OCI-LY1 (cell line): ENCODE measurements around the gene DBI.

ENCODE experiments used
- CTCF ChIP-seq: fragments of 200-600 bp; sonication (generic), shearing (Covaris generic); IDR thresholded peaks from 2 replicates; pipeline ENCODE4 v1.5.1; 2017; ENCODE audit warnings: mild to moderate bottlenecking, antibody characterized with exemption, low read length, moderate library complexity, mixed read lengths
- EZH2 ChIP-seq: fragments of 200-600 bp; sonication (generic), shearing (Covaris generic); IDR thresholded peaks from 2 replicates; pipeline ENCODE4 v1.8.0; 2017; ENCODE audit warnings: borderline replicate concordance, mixed run types, mild to moderate bottlenecking, antibody characterized with exemption, low read length, moderate library complexity, mixed read lengths

DNA sequence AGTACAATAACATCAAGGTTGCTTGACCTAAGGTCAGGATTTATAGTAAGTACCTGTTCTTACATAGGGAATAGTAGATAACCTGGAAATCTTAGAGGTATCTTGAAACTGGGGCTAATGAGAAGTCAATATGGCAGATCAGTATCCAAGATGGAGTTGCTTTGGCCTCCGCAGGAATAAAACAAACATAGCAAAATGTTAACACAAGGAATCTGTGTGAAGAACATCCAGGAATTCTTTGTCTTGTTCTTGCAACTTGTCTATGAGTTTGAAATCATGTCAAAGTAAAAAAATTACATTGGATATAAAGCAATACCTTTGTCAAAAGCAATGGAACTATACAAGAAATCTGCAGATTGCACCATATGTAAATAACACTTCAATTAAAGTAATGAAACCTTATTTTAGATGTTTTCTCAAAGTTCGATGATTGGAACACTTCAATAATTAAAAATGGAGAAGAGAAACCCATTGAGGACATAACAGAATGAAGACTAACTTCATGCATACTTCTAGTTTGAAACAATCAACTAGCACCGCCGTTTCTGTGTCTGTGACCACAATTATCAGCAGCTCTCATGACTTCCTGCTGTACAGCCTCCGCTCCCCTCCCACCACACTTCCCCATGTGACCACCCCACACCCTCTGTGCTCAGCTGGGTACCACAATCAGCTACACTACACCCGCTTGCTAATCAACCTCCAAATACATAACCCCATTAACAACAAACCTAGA, 27.8 kb upstream of the DBI start:
- TF ChIP-seq CTCF = no peak
- TF ChIP-seq EZH2 = no peak
